ENCODE measurements around the gene PARD3B.

- TF ChIP-seq POLR2A (IDR thresholded peaks at IDR 0.05; ENCODE audit: low read depth, low read length): no peak
- no peak for TF ChIP-seq CTCF (conservative IDR thresholded peaks at IDR 0.05; ENCODE audit: low read depth, low read length)
Measured at GRCh38 chr2:204842068-204842467, 296.8 kb downstream of the PARD3B start.
